ENCODE results near the gene CCDC148.

DNA sequence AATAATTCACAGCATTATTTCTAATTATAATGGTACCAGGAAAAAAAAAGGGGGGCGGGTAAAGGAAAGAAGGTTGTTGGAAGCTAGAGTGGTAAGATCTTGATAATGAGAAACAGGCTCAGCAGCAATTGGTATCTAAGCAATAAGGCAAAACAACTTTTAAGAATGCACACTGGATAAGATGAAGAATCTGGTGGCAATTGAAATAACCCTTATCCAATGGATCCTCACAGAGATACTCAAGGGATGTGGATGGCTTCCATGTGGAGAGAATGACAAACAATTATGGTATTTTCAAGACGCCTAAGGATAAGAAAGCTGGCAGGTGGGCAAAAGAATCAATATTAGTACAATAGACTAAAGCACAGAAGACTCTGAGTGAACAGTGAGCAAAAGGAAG is 201.3 kb downstream of the CCDC148 start:
- TF ChIP-seq POLR2A (IDR thresholded peaks at IDR 0.05; ENCODE audit: low read length): no peak
- no peak for TF ChIP-seq GATA1 (IDR thresholded peaks at IDR 0.05; ENCODE audit: low read depth, low read length)

All from erythroblast (primary cell).